PC-3 (cell line): ENCODE results near the gene RBM47.

Experiments used
- CTCF ChIP-seq: fragments of 300-600 bp; sonication (generic); conservative IDR thresholded peaks from 2 replicates; pipeline ENCODE4 v1.5.1; 2017; ENCODE audit warnings: antibody characterized with exemption, low read depth, mild to moderate bottlenecking, low read length
- EZH2 ChIP-seq: fragments of 300-600 bp; sonication (generic); IDR thresholded peaks from one replicate; pipeline ENCODE4 v1.6.1; 2017; ENCODE audit warnings: antibody characterized with exemption, mild to moderate bottlenecking, low read length; ENCODE audit not compliant: unreplicated experiment
- EZH2phosphoT487 ChIP-seq: fragments of 300-600 bp; sonication (generic); IDR thresholded peaks from 2 replicates; pipeline ENCODE4 v1.6.1; 2018; ENCODE audit warnings: mild to moderate bottlenecking, antibody characterized with exemption, low read length, borderline replicate concordance

- TF ChIP-seq CTCF (no peak), EZH2 (no peak), EZH2phosphoT487 (no peak)
Observed at GRCh38 chr4:40475609-40476008, 154.1 kb downstream of the RBM47 start.
